ENCODE data around the gene FAM107B. TPM values are rescaled to one million over a fixed set of nuclear protein-coding genes. Genes with fewer than 3 reads are reported as not detected.

Gene FAM107B
- total RNA-seq, 1 donor from 2014 or later = 13.6 TPM

DNA sequence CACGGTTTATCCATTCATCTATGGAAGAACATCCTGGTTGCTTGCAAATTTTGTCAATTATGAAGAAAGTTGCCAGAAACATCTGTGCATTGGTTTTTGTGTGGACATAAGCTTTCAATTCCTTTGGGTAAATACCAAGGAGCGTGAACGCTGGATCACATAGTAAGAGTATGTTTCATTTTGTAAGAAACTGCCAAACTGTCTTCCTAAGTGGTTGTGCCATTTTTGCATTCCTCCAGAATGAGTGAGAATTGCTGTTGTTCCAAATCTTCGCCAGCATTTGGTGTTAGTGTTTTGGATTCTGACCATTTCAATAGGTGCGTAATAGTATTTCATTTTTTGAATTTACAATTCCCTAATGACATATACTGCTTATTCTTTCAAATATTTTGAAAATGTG lies 288.7 kb downstream of the FAM107B start:
- Histone ChIP-seq H3K4me1 (ENCODE audit: control insufficient read depth in 3 of 3, insufficient read depth in 3 of 3, low read length in 3 of 3) (peaks cover 0 to 4% (median 0%) of the 10 kb centered on the region in 3 donors), H3K27ac (ENCODE audit: low read depth, low read length) (no peak overlapping the region), H3K36me3 (ENCODE audit: control insufficient read depth in 3 of 3, insufficient read depth in 3 of 3, low read length in 3 of 3) (no peaks in the 10 kb centered on the region), H3K9me3 (ENCODE audit: control insufficient read depth in 3 of 3, low read length in 3 of 3) (no peaks in the 10 kb centered on the region), H3K9ac (ENCODE audit: low read depth in 1 of 3, low read length in 3 of 3) (no peak overlapping the region), H3K4me3 (ENCODE audit: low read length in 3 of 3) (no peak overlapping the region), H3K27me3 (ENCODE audit: control insufficient read depth in 3 of 3, insufficient read depth in 3 of 3, low read length in 3 of 3) (peaks cover 0 to 22% (median 0%) of the 10 kb centered on the region in 3 donors)

DNA sequence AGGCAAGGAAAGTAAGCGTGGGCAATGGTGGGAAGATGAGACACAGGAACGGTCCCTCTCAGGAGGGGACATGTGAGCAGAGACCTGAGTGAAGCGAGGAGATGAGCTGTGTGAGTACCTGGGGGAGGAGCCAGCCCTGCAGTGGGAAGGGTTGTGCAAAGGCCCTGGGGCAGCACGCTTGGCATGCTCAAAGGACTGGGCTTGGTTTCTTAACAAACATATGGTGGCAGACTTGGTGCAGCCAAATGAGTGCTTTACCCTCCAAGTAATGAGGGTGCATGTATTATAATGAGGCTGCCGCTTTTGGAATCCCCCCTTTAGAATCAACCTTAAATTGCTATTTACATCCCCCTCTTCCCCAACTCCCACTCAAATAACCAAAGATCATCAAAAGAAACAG lies 291.3 kb downstream of the FAM107B start:
- no peak overlapping the region for H3K9ac ChIP-seq (ENCODE audit: low read depth in 1 of 3, low read length in 3 of 3)
- H3K4me1 ChIP-seq (ENCODE audit: control insufficient read depth in 3 of 3, insufficient read depth in 3 of 3, low read length in 3 of 3) = peaks cover 0 to 4% (median 0%) of the 10 kb centered on the region in 3 donors
- H3K9me3 ChIP-seq (ENCODE audit: control insufficient read depth in 3 of 3, low read length in 3 of 3) = no peaks in the 10 kb centered on the region
- H3K27me3 ChIP-seq (ENCODE audit: control insufficient read depth in 3 of 3, insufficient read depth in 3 of 3, low read length in 3 of 3) = peaks cover 0 to 22% (median 0%) of the 10 kb centered on the region in 3 donors
- no peak overlapping the region for H3K4me3 ChIP-seq (ENCODE audit: low read length in 3 of 3)
- H3K36me3 ChIP-seq (ENCODE audit: control insufficient read depth in 3 of 3, insufficient read depth in 3 of 3, low read length in 3 of 3) = no peaks in the 10 kb centered on the region
- H3K27ac ChIP-seq (ENCODE audit: low read depth, low read length) = no peak overlapping the region

DNA sequence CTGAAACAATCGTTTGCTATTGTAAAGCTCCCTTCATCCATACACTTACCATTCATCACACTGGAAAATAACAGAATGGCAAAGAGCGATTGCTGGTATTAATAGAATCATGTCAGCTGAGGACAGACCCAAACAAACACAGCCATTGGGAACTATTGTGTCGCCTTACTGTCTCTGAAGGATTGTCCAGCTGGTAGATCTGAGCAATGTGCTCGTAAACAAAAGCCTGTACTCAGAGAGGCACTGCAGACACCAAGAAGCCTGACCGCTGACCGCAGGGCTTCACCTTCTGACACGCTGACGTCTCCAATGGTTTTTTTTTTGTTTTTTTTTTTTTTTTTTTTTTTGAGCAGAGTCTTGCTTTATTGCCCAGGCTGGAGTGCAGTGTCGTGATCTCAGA lies 292.9 kb downstream of the FAM107B start:
- Histone ChIP-seq H3K9ac (ENCODE audit: low read depth in 1 of 3, low read length in 3 of 3) (no peak overlapping the region), H3K27me3 (ENCODE audit: control insufficient read depth in 3 of 3, insufficient read depth in 3 of 3, low read length in 3 of 3) (peaks cover 0 to 13% (median 0%) of the 10 kb centered on the region in 3 donors), H3K4me3 (ENCODE audit: low read length in 3 of 3) (no peak overlapping the region), H3K4me1 (ENCODE audit: control insufficient read depth in 3 of 3, insufficient read depth in 3 of 3, low read length in 3 of 3) (peaks cover 0 to 4% (median 0%) of the 10 kb centered on the region in 3 donors), H3K27ac (ENCODE audit: low read depth, low read length) (no peak overlapping the region), H3K36me3 (ENCODE audit: control insufficient read depth in 3 of 3, insufficient read depth in 3 of 3, low read length in 3 of 3) (no peaks in the 10 kb centered on the region), H3K9me3 (ENCODE audit: control insufficient read depth in 3 of 3, low read length in 3 of 3) (no peaks in the 10 kb centered on the region)

GRCh38 chr10:14481014-14481413 lies 293.7 kb downstream of the FAM107B start:
- no peaks in the 10 kb centered on the region for H3K36me3 ChIP-seq (ENCODE audit: control insufficient read depth in 3 of 3, insufficient read depth in 3 of 3, low read length in 3 of 3)
- H3K27ac ChIP-seq (ENCODE audit: low read depth, low read length) = no peak overlapping the region
- H3K9ac ChIP-seq (ENCODE audit: low read depth in 1 of 3, low read length in 3 of 3) = no peak overlapping the region
- H3K9me3 ChIP-seq (ENCODE audit: control insufficient read depth in 3 of 3, low read length in 3 of 3) = no peaks in the 10 kb centered on the region
- peaks cover 0 to 13% (median 0%) of the 10 kb centered on the region in 3 donors for H3K27me3 ChIP-seq (ENCODE audit: control insufficient read depth in 3 of 3, insufficient read depth in 3 of 3, low read length in 3 of 3)
- H3K4me3 ChIP-seq (ENCODE audit: low read length in 3 of 3) = no peak overlapping the region
- peaks cover 0 to 4% (median 0%) of the 10 kb centered on the region in 3 donors for H3K4me1 ChIP-seq (ENCODE audit: control insufficient read depth in 3 of 3, insufficient read depth in 3 of 3, low read length in 3 of 3)

GRCh38 chr10:14478604-14479003 lies 296.1 kb downstream of the FAM107B start:
- H3K27ac ChIP-seq (ENCODE audit: low read depth, low read length) = no peak overlapping the region
- peaks cover 0 to 4% (median 0%) of the 10 kb centered on the region in 3 donors for H3K4me1 ChIP-seq (ENCODE audit: control insufficient read depth in 3 of 3, insufficient read depth in 3 of 3, low read length in 3 of 3)
- no peaks in the 10 kb centered on the region for H3K36me3 ChIP-seq (ENCODE audit: control insufficient read depth in 3 of 3, insufficient read depth in 3 of 3, low read length in 3 of 3)
- no peaks in the 10 kb centered on the region for H3K9me3 ChIP-seq (ENCODE audit: control insufficient read depth in 3 of 3, low read length in 3 of 3)
- peaks cover 0 to 7% (median 0%) of the 10 kb centered on the region in 3 donors for H3K27me3 ChIP-seq (ENCODE audit: control insufficient read depth in 3 of 3, insufficient read depth in 3 of 3, low read length in 3 of 3)
- no peak overlapping the region for H3K9ac ChIP-seq (ENCODE audit: low read depth in 1 of 3, low read length in 3 of 3)
- H3K4me3 ChIP-seq (ENCODE audit: low read length in 3 of 3) = no peak overlapping the region

GRCh38 chr10:14478201-14478600 lies 296.5 kb downstream of the FAM107B start:
- H3K36me3 ChIP-seq (ENCODE audit: control insufficient read depth in 3 of 3, insufficient read depth in 3 of 3, low read length in 3 of 3) = no peaks in the 10 kb centered on the region
- H3K9ac ChIP-seq (ENCODE audit: low read depth in 1 of 3, low read length in 3 of 3) = no peak overlapping the region
- H3K27me3 ChIP-seq (ENCODE audit: control insufficient read depth in 3 of 3, insufficient read depth in 3 of 3, low read length in 3 of 3) = peaks cover 0 to 6% (median 0%) of the 10 kb centered on the region in 3 donors
- H3K27ac ChIP-seq (ENCODE audit: low read depth, low read length) = no peak overlapping the region
- H3K4me3 ChIP-seq (ENCODE audit: low read length in 3 of 3) = peak overlapping the region in 1 of 3 donors; percentile 20
- peaks cover 0 to 4% (median 0%) of the 10 kb centered on the region in 3 donors for H3K4me1 ChIP-seq (ENCODE audit: control insufficient read depth in 3 of 3, insufficient read depth in 3 of 3, low read length in 3 of 3)
- H3K9me3 ChIP-seq (ENCODE audit: control insufficient read depth in 3 of 3, low read length in 3 of 3) = no peaks in the 10 kb centered on the region

DNA sequence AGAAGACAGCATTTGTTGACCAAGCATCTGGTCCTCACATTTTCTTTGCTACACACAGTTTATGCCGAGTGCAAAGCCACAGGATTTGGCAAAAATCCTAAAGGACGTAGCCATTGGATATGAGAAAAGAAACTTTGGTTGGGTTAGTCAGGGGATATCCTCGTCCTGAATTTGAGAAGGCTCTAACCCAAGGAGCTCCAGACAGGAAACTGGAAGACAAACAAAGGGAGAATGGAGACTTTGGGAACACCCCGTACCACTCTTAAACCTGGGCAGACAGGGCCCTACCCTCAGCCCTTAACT lies 297.3 kb downstream of the FAM107B start:
- peaks cover 0 to 12% (median 0%) of the 10 kb centered on the region in 3 donors for H3K27me3 ChIP-seq (ENCODE audit: control insufficient read depth in 3 of 3, insufficient read depth in 3 of 3, low read length in 3 of 3)
- no peak overlapping the region for H3K4me3 ChIP-seq (ENCODE audit: low read length in 3 of 3)
- H3K4me1 ChIP-seq (ENCODE audit: control insufficient read depth in 3 of 3, insufficient read depth in 3 of 3, low read length in 3 of 3) = peaks cover 0 to 4% (median 0%) of the 10 kb centered on the region in 3 donors
- no peak overlapping the region for H3K9ac ChIP-seq (ENCODE audit: low read depth in 1 of 3, low read length in 3 of 3)
- H3K36me3 ChIP-seq (ENCODE audit: control insufficient read depth in 3 of 3, insufficient read depth in 3 of 3, low read length in 3 of 3) = no peaks in the 10 kb centered on the region
- no peak overlapping the region for H3K27ac ChIP-seq (ENCODE audit: low read depth, low read length)
- no peaks in the 10 kb centered on the region for H3K9me3 ChIP-seq (ENCODE audit: control insufficient read depth in 3 of 3, low read length in 3 of 3)

DNA sequence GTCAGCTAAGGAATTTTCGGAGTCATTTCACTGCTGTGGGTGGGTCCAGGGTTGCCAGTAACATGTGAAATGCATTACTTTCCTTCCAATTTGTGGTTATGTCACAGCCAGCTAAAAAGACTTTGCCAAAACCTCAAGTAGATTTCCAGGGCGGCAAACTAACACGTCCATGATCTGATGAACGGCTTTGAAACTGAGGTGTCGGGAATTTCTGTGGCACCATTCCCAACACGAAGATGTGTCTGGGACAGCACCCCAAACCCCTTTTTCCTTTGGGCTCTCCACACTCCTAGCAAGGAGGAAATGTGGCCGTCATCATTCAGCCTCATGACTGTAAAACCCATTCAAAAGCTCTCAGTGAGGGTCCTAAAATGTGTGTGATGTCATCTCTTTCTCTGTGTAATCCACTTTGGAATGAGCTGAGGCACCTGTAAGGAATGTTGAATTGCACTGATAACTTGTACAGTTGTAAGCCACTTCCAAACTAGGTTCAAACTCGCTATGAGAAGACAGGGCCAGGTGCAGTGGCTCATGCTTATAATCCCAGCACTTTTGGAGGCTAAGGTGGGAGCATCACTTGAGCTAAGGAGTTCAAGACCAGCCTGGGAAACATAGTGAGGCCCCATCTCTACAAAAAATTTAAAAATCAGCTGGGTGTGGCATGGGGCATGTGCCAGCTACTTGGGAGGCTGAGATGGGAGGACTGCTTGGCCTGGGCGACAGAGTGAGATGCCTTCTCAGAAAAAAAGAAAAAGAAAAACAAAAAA lies 297.9 kb downstream of the FAM107B start:
- Histone ChIP-seq H3K4me3 (ENCODE audit: low read length in 3 of 3) (no peak overlapping the region), H3K36me3 (ENCODE audit: control insufficient read depth in 3 of 3, insufficient read depth in 3 of 3, low read length in 3 of 3) (no peaks in the 10 kb centered on the region), H3K27me3 (ENCODE audit: control insufficient read depth in 3 of 3, insufficient read depth in 3 of 3, low read length in 3 of 3) (peaks cover 0 to 13% (median 0%) of the 10 kb centered on the region in 3 donors), H3K9me3 (ENCODE audit: control insufficient read depth in 3 of 3, low read length in 3 of 3) (peaks cover 0 to under 1% (median 0%) of the 10 kb centered on the region in 3 donors), H3K9ac (ENCODE audit: low read depth in 1 of 3, low read length in 3 of 3) (no peak overlapping the region), H3K27ac (ENCODE audit: low read depth, low read length) (no peak overlapping the region), H3K4me1 (ENCODE audit: control insufficient read depth in 3 of 3, insufficient read depth in 3 of 3, low read length in 3 of 3) (peaks cover 0 to 3% (median 0%) of the 10 kb centered on the region in 3 donors)

GRCh38 chr10:14476006-14476405 lies 298.7 kb downstream of the FAM107B start:
- no peaks in the 10 kb centered on the region for H3K36me3 ChIP-seq (ENCODE audit: control insufficient read depth in 3 of 3, insufficient read depth in 3 of 3, low read length in 3 of 3)
- no peaks in the 10 kb centered on the region for H3K4me1 ChIP-seq (ENCODE audit: control insufficient read depth in 3 of 3, insufficient read depth in 3 of 3, low read length in 3 of 3)
- no peak overlapping the region for H3K4me3 ChIP-seq (ENCODE audit: low read length in 3 of 3)
- no peak overlapping the region for H3K9ac ChIP-seq (ENCODE audit: low read depth in 1 of 3, low read length in 3 of 3)
- H3K27me3 ChIP-seq (ENCODE audit: control insufficient read depth in 3 of 3, insufficient read depth in 3 of 3, low read length in 3 of 3) = peaks cover 0 to 13% (median 0%) of the 10 kb centered on the region in 3 donors
- no peak overlapping the region for H3K27ac ChIP-seq (ENCODE audit: low read depth, low read length)
- peaks cover 0 to 3% (median 0%) of the 10 kb centered on the region in 3 donors for H3K9me3 ChIP-seq (ENCODE audit: control insufficient read depth in 3 of 3, low read length in 3 of 3)

DNA sequence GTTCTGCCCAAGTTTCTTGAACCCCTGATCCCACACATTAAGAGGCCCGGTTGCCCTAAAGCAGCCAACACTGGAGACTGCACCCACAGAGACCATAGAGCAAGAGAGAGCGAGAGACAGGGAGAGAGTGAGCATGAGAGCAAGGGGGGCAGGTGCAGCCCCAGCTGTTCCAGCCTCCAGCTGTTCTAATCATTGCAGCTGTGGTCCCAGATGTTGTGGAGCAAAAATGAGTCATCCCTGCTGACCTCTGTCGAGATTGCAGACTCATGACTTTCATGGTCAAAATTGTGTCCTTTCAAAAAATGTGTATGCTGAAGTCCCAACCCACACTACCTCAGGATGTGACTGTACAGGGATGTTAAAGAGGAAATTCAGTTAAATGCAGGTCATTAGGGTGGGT lies 300.0 kb downstream of the FAM107B start:
- no peak overlapping the region for H3K4me3 ChIP-seq (ENCODE audit: low read length in 3 of 3)
- H3K9ac ChIP-seq (ENCODE audit: low read depth in 1 of 3, low read length in 3 of 3) = no peak overlapping the region
- H3K27ac ChIP-seq (ENCODE audit: low read depth, low read length) = no peak overlapping the region
- no peaks in the 10 kb centered on the region for H3K36me3 ChIP-seq (ENCODE audit: control insufficient read depth in 3 of 3, insufficient read depth in 3 of 3, low read length in 3 of 3)
- peaks cover 0 to 3% (median 0%) of the 10 kb centered on the region in 3 donors for H3K9me3 ChIP-seq (ENCODE audit: control insufficient read depth in 3 of 3, low read length in 3 of 3)
- peaks cover 0 to 16% (median 5%) of the 10 kb centered on the region in 3 donors for H3K27me3 ChIP-seq (ENCODE audit: control insufficient read depth in 3 of 3, insufficient read depth in 3 of 3, low read length in 3 of 3)
- no peaks in the 10 kb centered on the region for H3K4me1 ChIP-seq (ENCODE audit: control insufficient read depth in 3 of 3, insufficient read depth in 3 of 3, low read length in 3 of 3)

Measured in skeletal muscle tissue (tissue), 4 donors.